Measurements from ENCODE around the gene IMPG1.

DNA sequence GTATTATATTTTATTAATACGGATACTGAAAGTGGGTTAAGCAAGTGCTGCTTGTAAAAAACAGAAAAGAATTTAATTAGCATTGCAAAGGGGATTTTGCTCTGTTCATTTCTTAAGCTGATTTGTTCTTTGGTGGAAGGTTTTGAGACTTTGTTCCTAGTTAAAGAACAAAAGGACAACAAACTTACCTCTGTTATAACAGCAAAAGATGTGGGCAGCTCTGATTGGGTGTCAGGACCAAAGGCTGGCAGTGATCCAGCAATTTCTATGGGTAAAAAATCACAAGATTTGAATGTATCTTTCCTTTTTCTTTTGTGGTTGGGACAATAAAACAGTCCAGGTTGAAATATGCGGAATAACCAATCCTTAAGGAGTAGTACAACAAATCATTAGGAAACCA, 68.8 kb downstream of the IMPG1 start:
- TF ChIP-seq, protein P1, sequence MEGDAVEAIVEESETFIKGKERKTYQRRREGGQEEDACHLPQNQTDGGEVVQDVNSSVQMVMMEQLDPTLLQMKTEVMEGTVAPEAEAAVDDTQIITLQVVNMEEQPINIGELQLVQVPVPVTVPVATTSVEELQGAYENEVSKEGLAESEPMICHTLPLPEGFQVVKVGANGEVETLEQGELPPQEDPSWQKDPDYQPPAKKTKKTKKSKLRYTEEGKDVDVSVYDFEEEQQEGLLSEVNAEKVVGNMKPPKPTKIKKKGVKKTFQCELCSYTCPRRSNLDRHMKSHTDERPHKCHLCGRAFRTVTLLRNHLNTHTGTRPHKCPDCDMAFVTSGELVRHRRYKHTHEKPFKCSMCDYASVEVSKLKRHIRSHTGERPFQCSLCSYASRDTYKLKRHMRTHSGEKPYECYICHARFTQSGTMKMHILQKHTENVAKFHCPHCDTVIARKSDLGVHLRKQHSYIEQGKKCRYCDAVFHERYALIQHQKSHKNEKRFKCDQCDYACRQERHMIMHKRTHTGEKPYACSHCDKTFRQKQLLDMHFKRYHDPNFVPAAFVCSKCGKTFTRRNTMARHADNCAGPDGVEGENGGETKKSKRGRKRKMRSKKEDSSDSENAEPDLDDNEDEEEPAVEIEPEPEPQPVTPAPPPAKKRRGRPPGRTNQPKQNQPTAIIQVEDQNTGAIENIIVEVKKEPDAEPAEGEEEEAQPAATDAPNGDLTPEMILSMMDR (IDR thresholded peaks at IDR 0.05) = no peak
- no peak for TF ChIP-seq POLR2A (IDR thresholded peaks at IDR 0.05)
